HG03066 (cell line): ENCODE data around the gene AKAP6.
"Not testable (repeated sequence)": the region's sequence is repeated elsewhere in the genome, so short reads cannot be mapped to it uniquely, and the experiment has no call there.

Experiments used
- ATAC-seq: cut with Tn5 transposase; IDR thresholded peaks from one replicate; pipeline ENCODE4 v1.9.1; 2021; ENCODE audit warnings: low read depth; ENCODE audit not compliant: unreplicated experiment

The AKAP6 gene

GRCh38 chr14:32567543-32568384 lies 238.7 kb downstream of the AKAP6 start:
- ATAC-seq, result no peak

GRCh38 chr14:32571551-32571950 lies 242.5 kb downstream of the AKAP6 start:
- ATAC-seq, result no peak

GRCh38 chr14:32571995-32572866 lies 243.1 kb downstream of the AKAP6 start:
- ATAC-seq, result peak; percentile 74

DNA sequence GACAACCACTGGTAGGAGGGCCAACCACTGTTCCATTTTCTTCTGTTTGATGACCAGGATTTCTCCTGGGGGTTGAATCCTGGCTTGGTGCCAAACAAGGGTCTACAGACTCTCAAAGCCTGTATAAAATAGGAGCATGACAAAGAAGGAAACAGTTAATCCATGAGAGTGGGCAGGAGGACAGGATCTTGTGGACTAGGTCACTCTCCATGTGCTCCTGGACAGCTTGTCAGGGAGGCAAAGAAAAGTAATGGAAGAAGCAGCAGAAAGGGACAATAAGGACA lies 243.7 kb downstream of the AKAP6 start:
- ATAC-seq, result no peak

GRCh38 chr14:32574269-32574668 lies 245.2 kb downstream of the AKAP6 start:
- ATAC-seq, result no peak

- ATAC-seq, result peak; percentile 48
These were observed 247.1 kb downstream of the AKAP6 start for GRCh38 chr14:32576088-32576795.

- ATAC-seq, result no peak
These were observed 247.9 kb downstream of the AKAP6 start for GRCh38 chr14:32576977-32577376.

- ATAC-seq, result peak; percentile 80
These were observed 249.1 kb downstream of the AKAP6 start for GRCh38 chr14:32578181-32578580.

GRCh38 chr14:32583427-32583826 lies 254.3 kb downstream of the AKAP6 start:
- not testable (repeated sequence) for ATAC-seq

DNA sequence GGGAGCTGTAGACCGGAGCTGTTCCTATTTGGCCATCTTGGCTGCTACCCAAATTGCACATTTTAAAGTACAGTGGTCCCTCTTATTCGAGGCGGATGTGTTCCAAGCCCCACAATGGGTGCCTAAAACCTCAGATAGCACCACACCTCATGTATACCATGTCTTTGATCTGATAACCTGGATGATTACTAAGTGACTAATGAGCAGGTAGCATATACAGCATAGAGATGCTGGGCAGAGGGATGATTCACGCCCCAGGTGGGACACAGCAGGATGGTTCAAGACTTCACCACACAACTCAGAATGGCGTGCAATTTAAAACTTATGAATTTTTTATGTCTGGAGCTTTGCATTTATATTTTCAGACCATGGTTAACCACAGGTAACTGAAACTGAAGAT lies 255.0 kb downstream of the AKAP6 start:
- no peak for ATAC-seq

- ATAC-seq, result no peak
These were observed 258.4 kb downstream of the AKAP6 start for GRCh38 chr14:32587461-32587860.

DNA sequence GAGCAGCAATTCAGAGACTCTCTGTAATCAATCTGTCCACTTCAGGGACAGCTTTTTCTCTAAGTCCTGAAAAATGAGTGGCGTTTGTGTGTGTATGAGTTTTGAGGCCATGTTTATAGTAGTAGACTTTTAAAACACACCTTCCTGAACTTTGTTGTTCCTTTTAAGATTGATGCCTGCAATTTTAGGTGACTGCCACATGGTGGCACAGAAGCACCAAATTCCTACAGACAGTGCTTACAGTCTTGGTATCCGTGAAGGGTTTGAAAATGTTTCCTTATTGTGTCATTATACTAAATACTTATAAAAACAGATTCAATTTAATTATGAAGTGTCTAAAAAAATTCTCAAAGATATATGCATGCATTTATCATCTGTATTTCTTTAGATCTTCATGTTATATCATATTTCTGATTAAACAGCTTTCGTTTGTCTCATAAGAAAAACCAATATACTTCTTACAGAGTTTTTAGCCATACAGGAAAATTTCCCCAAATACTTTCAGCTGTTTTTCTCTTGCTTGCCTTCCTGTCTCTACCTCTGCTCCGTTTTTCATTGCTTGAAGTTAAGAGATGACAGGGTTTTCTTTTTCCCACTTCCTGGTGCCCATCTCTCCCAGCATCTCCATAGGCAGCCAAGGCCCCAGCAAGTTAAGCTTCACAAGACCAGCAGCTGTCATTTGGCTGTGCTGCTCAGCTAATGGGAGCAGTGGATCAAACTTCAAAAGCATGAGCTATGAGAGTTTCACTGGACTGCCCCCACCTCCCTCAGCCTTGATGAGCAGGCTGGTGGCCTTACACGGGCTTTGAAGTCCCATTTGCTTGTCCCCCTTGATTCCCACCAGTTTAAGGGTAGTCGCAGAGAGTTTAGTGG lies 259.6 kb downstream of the AKAP6 start:
- ATAC-seq, result no peak

GRCh38 chr14:32590157-32590556 lies 261.1 kb downstream of the AKAP6 start:
- no peak for ATAC-seq

GRCh38 chr14:32593290-32593942 lies 264.3 kb downstream of the AKAP6 start:
- no peak for ATAC-seq

- no peak for ATAC-seq
These were observed 265.7 kb downstream of the AKAP6 start for GRCh38 chr14:32594766-32595165.

GRCh38 chr14:32595497-32595896 lies 266.4 kb downstream of the AKAP6 start:
- no peak for ATAC-seq

- no peak for ATAC-seq
These were observed 267.3 kb downstream of the AKAP6 start for GRCh38 chr14:32596390-32596789.

- no peak for ATAC-seq
These were observed 268.7 kb downstream of the AKAP6 start for GRCh38 chr14:32597771-32598170.

GRCh38 chr14:32601069-32601468 lies 272.0 kb downstream of the AKAP6 start:
- ATAC-seq, result no peak

- ATAC-seq, result no peak
These were observed 272.8 kb downstream of the AKAP6 start for GRCh38 chr14:32601906-32602305.
